DMS153 (cell line): Measurements from ENCODE around the gene ENTPD7.
"Not testable (repeated sequence)": the region's sequence is repeated elsewhere in the genome, so short reads cannot be mapped to it uniquely, and the experiment has no call there.

Experiments
- DNase-seq: peaks from one replicate; lab custom pipeline; 2025; lab: John Stamatoyannopoulos, UW

ENTPD7 gene

DNA sequence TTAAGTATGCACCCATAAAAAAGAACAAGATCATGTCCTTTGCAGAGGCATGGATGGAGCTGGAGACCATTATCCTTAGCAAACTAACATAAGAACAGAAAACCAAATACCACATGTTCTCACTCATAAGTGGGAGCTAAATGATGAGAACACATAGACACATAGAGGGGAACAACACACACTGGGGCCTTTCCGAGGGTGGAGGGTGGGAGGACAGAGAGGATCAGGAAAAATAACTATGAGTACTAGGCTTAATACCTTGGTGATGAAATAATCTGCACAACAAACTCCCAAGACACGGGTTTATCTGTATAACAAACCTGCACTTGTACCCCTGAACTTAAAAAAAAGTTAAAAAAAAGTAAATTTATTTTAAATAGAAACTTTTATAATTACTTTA, 86.9 kb downstream of the ENTPD7 start:
- not testable (repeated sequence) for DNase-seq

DNA sequence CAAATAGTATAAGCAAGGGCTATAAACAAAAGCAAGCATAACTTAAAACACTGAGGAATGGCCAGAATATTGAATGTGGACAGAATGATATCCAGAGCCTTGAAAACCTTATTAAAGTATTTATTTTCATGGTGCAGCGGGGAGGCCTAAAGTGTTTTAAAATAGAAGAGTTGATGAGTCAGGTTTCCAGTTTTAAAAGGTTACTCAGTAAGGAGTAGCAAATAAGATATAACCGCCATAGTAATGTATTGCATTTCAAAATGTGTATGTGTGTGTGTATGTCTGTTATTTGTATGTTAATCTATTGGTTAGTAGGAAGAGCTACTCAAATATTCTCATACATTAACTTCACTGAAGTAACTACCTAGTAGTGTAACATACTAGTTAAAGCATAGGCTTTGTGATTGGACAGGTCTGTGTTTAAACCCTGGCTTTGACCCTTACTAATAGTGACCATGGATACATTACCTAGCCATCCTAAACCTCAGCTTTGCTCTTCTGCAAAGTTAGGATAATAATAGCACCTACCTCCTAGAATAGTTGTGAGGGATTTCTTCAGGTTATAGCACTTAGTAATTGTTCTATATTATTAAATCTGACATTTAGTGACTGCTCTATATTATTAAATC, 89.6 kb downstream of the ENTPD7 start:
- no peak for DNase-seq

DNA sequence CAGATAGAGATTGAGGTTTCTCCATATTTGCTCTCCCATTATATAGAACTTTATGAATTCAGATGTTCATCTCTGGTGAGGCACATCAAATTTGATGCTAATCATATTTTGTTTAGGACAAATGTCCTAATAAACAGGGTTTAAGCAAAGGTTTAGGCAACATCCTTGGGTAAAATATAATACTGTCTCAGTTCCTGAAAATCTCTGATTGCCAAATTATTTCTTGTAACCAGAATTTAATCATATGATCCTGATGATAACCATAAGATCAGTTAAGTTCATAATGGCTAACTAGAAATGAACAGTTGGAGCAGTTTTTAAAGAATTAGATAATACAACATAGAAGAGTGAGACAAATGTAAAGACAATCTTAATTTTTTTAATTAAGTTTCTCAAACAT, 91.3 kb downstream of the ENTPD7 start:
- DNase-seq, result no peak

DNA sequence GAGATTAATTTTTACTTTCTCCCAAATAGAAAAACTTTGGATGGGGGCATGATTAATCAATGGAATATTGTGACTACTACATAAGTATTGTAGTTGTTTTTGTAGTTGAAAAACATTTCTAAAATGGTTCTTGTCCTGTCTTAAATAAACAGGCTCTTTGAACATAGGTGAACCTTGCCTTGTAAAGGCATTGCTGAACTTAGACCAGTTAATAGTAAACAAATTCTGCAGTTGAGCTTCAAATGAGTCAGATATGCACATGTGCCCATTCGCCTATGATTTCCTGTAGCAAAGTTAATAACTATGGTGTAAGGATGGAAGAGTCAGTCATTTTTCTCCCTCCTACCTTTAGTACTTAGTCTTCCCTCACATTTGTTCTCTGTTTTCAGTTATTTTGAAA, 95.4 kb downstream of the ENTPD7 start:
- no peak for DNase-seq
